ENCODE results near the gene GABARAP. TPM values are rescaled to one million over a fixed set of nuclear protein-coding genes. Genes with fewer than 3 reads are reported as not detected.
A peak's percentile ranks its signal among the peaks of the same experiment; 100 is the strongest.

The GABARAP gene
- polyA plus RNA-seq, 1 donor from 2014 or later = 1,138 TPM

DNA sequence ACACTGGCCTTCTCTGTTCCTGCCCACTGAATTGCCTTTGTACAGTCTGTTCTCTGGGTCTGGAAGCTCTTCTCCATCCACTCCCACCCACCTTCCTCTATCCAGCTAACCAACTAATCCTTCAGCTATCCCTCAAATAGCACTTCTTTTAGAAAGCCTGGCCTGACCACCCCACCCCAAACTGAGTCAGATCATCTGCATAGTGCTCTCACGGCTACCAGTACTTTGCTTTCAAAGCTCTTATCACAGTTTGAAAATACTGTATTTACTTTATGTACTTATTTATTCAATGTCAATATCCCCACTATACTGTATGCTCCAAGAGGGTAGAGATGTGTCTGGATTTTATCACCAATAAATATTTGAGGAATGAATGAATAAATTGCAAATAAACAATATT lies 24.5 kb upstream of the GABARAP start:
- H3K4me1 Mint-ChIP-seq = peaks cover 5 to 19% (median 10%) of the 10 kb centered on the region in 3 donors
- H3K27ac Mint-ChIP-seq = no peak overlapping the region
- H3K36me3 Mint-ChIP-seq = peaks cover 2% of the 10 kb centered on the region
- H3K27me3 Mint-ChIP-seq = peaks cover 27% of the 10 kb centered on the region
- H3K4me3 Mint-ChIP-seq = no peak overlapping the region
- H3K9me3 Mint-ChIP-seq = no peaks in the 10 kb centered on the region

DNA sequence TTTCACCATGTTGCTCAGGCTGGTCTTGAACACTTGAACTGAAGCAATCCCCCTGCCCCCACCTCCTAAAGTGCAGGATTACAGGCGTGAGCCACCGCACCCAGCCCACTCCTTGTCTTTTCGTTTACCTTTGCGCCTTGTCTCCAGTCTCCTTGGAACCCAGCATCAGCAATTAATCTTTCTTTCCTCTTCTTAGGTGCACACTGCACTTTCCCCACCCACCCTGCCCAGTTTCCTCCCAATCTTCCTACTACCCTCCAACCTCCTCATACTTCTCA lies 21.5 kb upstream of the GABARAP start:
- H3K9me3 Mint-ChIP-seq = no peaks in the 10 kb centered on the region
- peak overlapping the region in 2 of 4 donors; percentile 35 to 79 for H3K4me3 Mint-ChIP-seq
- H3K27me3 Mint-ChIP-seq = peaks cover 28% of the 10 kb centered on the region
- H3K4me1 Mint-ChIP-seq = peaks cover 5 to 18% (median 10%) of the 10 kb centered on the region in 3 donors
- peaks cover 3% of the 10 kb centered on the region for H3K36me3 Mint-ChIP-seq
- H3K27ac Mint-ChIP-seq = peak overlapping the region in 1 of 3 donors; percentile 74

DNA sequence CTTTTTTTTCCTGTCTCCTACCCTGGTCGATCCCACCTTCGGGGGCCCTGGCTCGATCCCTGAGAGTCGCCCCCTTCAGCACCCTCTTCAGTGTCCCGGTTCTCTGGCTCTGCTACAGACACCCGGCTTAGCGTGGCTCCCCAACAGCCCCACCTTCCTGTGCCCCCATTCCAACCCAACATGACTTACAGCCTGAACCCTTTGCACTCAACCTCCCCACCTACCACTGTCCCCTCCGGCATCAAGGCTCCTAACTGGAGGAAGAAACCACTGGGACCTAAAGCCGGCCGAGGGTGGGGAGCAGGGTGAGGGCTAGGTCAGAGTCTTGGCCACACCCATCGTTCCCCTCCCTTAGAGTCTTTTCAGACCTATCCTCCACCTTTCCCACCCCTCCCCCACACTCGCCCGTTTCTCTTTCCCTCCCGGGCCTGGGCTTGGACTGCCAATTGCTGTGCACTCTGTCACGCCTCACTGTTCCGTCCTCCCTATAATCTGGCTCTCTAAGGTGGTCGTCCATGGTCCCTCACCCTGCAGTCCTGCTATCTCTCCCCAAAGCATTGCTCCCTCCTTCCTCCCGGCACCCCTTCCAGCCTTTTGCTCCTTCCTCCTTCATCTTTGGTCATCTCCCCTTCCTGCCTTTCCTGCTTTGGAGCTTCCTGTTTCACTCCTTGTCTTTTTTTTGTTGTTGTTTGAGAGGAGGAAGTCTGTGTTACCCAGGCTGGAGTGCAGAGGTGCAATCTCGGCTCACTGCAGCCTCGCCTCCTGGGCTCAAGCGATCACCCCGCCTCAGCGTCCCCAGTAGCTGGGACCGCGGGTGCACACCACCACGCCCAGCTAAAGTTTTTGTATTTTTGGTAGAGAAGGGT lies 20.9 kb upstream of the GABARAP start:
- Mint-ChIP-seq H3K4me1 (peaks cover 5 to 18% (median 10%) of the 10 kb centered on the region in 3 donors), H3K27ac (peak overlapping the region in 2 of 3 donors; percentile 74 to 95), H3K9me3 (no peaks in the 10 kb centered on the region), H3K36me3 (peaks cover 6% of the 10 kb centered on the region), H3K4me3 (peak overlapping the region; percentile 70 to 92 (median 82)), H3K27me3 (peaks cover 28% of the 10 kb centered on the region)

DNA sequence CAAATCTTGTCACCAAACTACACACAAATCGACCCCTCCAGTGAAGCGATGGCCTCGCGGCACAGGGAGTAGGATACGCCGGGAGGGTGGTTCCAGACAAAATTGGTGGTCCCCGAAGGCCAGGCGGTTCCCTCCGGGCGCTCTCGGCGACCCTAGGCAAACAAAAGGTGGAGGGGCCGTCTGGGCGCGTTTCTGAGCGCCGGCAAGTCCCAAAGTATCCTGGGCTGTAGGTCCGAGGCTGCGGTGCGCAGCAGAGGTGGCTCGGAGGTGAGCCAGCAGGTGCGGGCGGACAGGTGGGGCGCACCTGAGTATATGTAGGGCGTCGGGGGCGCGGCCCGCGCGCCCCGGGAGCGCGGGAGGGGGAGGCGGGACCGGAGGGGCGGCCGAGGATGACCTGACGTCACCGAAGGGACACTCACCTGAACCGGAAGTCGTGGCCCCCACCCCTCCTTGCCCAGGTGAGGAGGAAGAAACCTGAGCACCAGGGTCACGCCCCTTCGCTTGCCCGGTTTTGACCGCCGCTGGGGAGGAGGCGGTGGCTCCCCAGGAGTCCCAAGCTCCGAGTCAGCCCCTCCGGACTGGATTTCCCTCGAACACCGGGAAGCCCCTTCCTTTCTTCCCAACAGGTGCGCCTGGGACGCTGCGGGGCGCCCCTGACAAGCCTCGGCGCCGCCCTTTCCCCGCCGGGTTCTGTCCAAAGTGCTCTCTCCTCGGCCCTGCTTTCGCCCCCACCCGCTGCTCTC lies 20.1 kb upstream of the GABARAP start, which contains the start of gene CLDN7:
Gene CLDN7, minus strand, starts transcription at position 287 of the 743 bp plus-strand sequence. CDS start 435 bp downstream, outside the sequence.
- peaks cover 5 to 18% (median 10%) of the 10 kb centered on the region in 3 donors for H3K4me1 Mint-ChIP-seq
- peaks cover 4% of the 10 kb centered on the region for H3K36me3 Mint-ChIP-seq
- H3K27ac Mint-ChIP-seq = peak within 1 kb of the TSS; percentile 74 to 95 (median 88)
- peaks cover 28% of the 10 kb centered on the region for H3K27me3 Mint-ChIP-seq
- no peaks in the 10 kb centered on the region for H3K9me3 Mint-ChIP-seq
- peak within 1 kb of the TSS; percentile 73 to 92 (median 86) for H3K4me3 Mint-ChIP-seq

DNA sequence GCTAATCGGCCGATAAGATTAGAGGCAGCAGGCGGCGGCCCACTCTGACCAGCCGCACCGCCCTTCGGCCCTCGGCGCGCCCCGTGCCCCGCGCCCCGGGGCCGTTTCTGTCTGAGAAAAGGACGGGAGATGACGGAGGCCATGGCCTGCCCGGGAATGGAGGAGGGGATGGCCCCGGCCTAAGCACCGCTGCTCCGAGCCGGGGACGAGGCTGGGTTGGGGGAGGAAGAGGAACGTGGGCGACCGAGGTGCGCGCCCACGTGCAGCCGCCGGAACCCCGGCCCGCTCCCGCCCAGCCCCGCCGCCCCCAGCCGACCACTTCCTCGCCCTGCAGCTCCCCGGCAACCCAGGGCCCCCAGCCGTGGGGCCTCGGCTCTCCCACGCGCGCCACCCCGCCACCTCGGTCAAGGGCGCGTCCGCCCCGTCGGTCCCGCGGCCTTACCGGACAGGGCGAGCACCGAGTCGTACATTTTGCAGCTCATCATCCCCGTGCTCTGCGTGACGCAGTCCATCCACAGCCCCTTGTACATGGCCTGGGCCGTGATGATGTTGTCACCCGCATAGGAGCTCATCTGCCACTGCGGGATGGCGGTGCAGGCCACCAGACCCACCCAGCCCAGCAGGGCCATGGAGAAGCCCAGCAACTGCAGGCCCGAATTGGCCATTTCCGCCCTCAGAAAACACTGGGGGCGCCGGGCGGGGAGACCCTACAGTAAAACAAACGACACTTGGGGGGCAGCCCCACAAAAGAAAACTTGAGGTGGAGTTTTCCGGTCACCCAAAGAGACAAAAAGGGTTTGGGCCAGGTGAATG lies 19.3 kb upstream of the GABARAP start:
- peak overlapping the region in 2 of 3 donors; percentile 87 to 88 for H3K27ac Mint-ChIP-seq
- peaks cover 4% of the 10 kb centered on the region for H3K36me3 Mint-ChIP-seq
- H3K27me3 Mint-ChIP-seq = peaks cover 25% of the 10 kb centered on the region
- H3K9me3 Mint-ChIP-seq = no peaks in the 10 kb centered on the region
- H3K4me1 Mint-ChIP-seq = peaks cover 5 to 18% (median 12%) of the 10 kb centered on the region in 3 donors
- H3K4me3 Mint-ChIP-seq = peak overlapping the region; percentile 38 to 92 (median 78)

DNA sequence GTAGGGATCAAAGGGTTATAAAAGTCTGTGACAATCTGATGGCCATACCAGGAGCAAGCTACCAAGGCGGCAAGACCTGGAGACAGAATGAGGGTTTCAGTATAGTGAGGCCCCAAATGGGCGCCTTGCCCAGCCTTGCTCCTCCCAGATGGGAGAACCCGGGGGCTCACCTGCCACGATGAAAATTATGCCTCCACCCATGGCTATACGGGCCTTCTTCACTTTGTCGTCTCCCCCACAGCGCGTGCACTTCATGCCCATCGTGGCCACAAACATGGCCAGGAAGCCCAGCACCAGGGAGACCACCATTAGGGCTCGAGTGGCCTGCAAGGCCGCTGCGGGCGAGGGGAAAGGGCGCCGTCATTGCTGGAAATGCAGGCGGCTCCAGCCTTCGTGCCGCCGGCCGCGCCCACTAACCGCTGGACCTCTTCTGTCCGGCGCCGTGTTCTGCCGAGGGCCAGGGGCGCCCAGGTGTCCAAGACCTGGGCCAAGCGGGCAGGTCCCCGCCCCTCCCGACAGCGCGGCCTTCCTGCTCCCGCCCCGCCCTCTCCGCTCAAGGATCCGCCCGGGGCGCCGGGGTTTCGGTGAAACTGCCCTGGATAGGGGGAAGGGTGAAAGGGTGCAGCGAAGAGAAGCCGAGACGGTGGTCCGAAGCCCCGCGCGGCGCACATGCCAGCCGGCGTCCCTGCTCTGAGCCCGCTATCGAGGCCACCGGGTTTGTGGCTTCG lies 18.6 kb upstream of the GABARAP start:
- no peaks in the 10 kb centered on the region for H3K9me3 Mint-ChIP-seq
- peak overlapping the region; percentile 57 to 89 (median 78) for H3K4me3 Mint-ChIP-seq
- H3K27ac Mint-ChIP-seq = peak overlapping the region in 2 of 3 donors; percentile 18 to 69
- peaks cover 5 to 18% (median 13%) of the 10 kb centered on the region in 3 donors for H3K4me1 Mint-ChIP-seq
- peaks cover 4% of the 10 kb centered on the region for H3K36me3 Mint-ChIP-seq
- peaks cover 25% of the 10 kb centered on the region for H3K27me3 Mint-ChIP-seq

DNA sequence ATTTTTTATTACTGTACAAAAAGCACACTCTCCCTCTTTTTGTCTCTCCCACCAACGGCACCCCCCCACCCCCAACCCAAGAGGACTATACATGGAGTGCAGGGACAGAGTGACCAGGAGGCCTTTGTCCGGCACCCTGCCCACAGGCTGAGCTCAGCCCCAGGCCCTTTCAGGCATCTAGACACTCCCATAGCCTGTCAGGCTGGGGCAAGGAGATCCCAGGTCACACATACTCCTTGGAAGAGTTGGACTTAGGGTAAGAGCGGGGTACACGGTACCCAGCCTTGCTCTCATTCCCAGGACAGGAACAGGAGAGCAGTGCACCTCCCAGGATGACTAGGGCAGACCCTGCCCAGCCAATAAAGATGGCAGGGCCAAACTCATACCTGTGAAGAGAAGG lies 17.9 kb upstream of the GABARAP start:
- Mint-ChIP-seq H3K36me3 (peaks cover 4% of the 10 kb centered on the region), H3K27me3 (peaks cover 22% of the 10 kb centered on the region), H3K9me3 (no peaks in the 10 kb centered on the region), H3K27ac (peak overlapping the region in 2 of 3 donors; percentile 69 to 71), H3K4me3 (peak overlapping the region in 3 of 4 donors; percentile 22 to 67 (median 57)), H3K4me1 (peaks cover 5 to 18% (median 13%) of the 10 kb centered on the region in 3 donors)

DNA sequence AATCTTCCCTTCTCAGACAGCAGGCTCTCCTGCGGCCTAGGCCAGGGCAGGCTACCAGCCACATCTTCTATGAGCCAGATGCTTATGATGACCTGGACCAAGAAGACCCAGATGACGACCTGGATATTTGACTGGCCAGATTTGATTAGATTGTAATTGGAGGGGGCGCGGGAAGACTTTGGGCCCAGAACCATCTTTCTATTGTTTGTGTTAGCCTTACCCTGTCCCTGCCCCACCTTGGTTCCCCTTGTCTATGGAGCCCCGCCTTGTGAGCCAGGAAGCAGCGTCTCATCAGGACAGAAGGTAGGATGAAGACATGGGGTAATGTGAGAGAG lies 17.3 kb upstream of the GABARAP start:
- H3K4me3 Mint-ChIP-seq = peak overlapping the region in 2 of 4 donors; percentile 60 to 65
- peaks cover 22% of the 10 kb centered on the region for H3K27me3 Mint-ChIP-seq
- peak overlapping the region in 1 of 3 donors; percentile 62 for H3K27ac Mint-ChIP-seq
- peaks cover 5 to 18% (median 13%) of the 10 kb centered on the region in 3 donors for H3K4me1 Mint-ChIP-seq
- H3K9me3 Mint-ChIP-seq = no peaks in the 10 kb centered on the region
- H3K36me3 Mint-ChIP-seq = peaks cover 4% of the 10 kb centered on the region

DNA sequence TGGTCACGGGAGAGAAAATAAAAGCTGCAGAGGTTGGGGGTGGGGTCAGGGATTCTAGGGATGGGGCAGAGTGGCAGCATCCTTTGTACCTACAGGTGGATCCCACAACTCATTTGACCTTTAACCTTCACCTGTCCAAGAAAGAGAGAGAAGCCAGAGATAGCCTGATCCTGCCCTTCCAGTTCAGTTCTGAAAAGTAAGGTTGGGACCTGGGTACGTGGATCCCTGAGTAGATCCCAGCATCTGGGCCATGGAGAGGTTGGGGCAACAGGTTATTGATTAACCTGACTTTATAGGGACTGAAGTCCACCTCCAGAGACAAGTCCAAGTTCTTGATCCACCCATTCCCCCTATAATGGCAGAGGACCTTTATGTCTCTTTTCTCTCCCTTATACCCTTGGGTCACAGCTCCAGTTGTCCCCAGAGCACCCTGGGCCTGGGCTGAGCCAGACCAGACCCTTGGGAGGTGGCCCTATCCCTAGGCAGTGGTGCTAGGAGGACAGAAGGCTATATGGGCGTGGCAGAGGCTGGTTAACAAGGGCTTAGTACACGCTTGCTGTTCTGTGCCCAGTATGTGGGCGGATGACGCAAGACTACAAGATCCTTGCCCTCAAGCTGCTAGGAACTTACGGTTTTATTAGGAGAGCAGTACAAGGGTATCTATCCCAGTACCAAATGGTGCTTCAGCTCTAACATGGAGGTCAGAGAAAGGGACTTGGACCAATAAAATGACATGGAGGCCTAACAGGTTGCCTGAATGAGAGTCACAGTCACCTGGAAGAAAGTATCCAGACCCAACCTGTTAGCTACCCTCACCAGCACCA lies 16.7 kb upstream of the GABARAP start:
- H3K36me3 Mint-ChIP-seq = peaks cover 4% of the 10 kb centered on the region
- peak overlapping the region in 2 of 4 donors; percentile 60 to 65 for H3K4me3 Mint-ChIP-seq
- H3K9me3 Mint-ChIP-seq = no peaks in the 10 kb centered on the region
- peaks cover 3 to 16% (median 13%) of the 10 kb centered on the region in 3 donors for H3K4me1 Mint-ChIP-seq
- peak overlapping the region in 1 of 3 donors; percentile 62 for H3K27ac Mint-ChIP-seq
- peaks cover 21% of the 10 kb centered on the region for H3K27me3 Mint-ChIP-seq

DNA sequence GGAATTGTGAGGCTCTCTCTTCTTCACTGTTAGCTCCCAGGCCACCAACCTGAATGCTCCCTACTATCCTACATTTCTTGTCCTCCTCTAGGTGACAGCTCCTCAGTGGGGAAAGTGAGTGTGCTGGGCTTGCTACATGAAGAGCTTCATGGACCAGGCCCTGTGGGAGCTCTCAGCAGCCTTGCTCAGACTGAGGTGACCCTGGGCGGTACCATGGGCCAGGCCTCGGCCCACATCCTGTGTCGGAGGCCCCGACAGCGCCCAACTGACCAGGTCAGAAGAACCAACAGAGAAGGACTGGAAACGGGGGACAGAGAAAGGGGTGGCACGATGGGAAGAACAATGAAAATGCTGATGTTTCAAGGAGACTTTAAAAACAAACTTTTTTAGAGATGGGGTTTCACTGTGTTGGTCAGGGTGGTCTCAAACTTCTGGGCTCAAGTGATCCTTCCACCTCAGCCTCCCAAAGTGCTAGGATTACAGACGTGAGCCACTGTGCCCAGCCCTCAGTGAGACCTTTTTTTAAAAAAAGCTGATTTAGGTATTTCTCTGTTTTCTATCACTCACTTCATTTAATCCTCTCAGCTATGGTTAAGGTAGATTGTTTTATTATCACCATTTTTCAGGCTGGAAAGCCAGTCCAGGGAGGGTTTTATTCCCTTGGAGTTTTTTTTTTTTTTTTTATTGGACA lies 14.7 kb upstream of the GABARAP start:
- H3K36me3 Mint-ChIP-seq = peaks cover 6% of the 10 kb centered on the region
- H3K4me3 Mint-ChIP-seq = peak overlapping the region in 1 of 4 donors; percentile 8
- H3K27me3 Mint-ChIP-seq = peaks cover 6% of the 10 kb centered on the region
- peak overlapping the region in 2 of 3 donors; percentile 24 to 81 for H3K27ac Mint-ChIP-seq
- H3K4me1 Mint-ChIP-seq = peaks cover 12 to 13% (median 13%) of the 10 kb centered on the region in 3 donors
- H3K9me3 Mint-ChIP-seq = no peaks in the 10 kb centered on the region

DNA sequence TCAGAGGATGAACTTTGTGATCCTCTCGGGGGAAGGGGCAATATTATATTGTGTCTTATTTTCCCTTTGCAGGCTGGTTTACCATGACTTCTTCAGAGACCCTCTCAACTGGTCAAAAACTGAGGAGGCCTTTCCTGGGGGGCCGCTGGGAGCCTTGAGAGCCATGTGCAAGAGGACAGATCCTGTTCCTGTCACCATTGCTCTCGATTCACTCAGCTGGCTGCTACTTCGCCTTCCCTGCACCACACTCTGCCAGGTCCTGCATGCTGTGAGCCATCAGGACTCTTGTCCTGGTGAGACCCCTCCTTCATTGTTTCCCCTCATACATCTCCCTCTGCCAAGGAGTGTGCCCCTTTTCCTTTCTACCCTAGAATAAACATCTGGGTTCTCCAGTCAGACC lies 12.3 kb upstream of the GABARAP start:
- Mint-ChIP-seq H3K4me3 (peak overlapping the region in 1 of 4 donors; percentile 73), H3K27me3 (peaks cover 3% of the 10 kb centered on the region), H3K27ac (no peak overlapping the region), H3K4me1 (peaks cover 21 to 24% (median 21%) of the 10 kb centered on the region in 3 donors), H3K9me3 (no peaks in the 10 kb centered on the region), H3K36me3 (peaks cover 5% of the 10 kb centered on the region)

DNA sequence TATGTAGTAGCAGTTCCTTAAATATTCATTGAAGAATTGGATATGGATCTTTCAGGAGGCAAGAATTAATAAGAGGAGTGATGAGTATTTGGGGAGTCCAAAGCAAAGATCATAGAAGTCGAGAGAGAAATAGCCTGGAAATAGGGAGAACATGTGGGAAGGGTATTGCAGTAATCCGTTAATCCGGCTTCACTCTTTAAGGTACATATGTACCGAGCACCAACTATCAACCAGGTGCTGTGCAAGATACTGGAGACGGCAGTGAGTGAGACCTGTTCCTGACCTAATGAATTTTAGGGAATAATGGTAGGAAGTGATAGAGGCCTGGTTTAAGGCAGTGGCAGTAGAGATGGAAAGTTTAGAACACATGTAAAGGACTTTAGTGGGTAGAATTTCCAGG lies 10.8 kb upstream of the GABARAP start:
- peaks cover 3% of the 10 kb centered on the region for H3K27me3 Mint-ChIP-seq
- no peaks in the 10 kb centered on the region for H3K9me3 Mint-ChIP-seq
- peaks cover 2% of the 10 kb centered on the region for H3K36me3 Mint-ChIP-seq
- H3K4me3 Mint-ChIP-seq = peak overlapping the region; percentile 95 to 99 (median 96)
- peaks cover 27 to 31% (median 29%) of the 10 kb centered on the region in 3 donors for H3K4me1 Mint-ChIP-seq
- peak overlapping the region; percentile 99 to 100 (median 99) for H3K27ac Mint-ChIP-seq

Measured in IgD-negative memory B cell (primary cell).